ENCODE data around the gene ATP5PF.

The ATP5PF gene

DNA sequence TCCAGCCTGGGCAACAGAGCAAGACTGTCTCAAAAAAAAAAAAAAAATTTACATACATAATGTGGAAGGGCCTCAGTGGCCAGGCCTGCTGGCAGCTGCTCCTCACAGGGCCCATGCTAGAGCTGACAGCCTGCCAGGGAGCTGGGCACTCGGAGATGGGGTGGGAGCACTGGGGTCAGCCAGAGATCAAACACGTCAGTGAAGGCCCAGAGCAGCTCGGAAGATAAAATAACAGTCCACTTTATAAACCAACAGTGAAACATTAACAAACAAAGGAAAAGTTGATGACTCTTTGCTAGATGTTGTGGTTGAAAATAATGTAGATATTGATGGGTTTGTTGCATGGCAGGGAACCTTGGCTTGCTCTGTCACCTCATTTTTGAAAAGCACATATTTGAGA is 42.7 kb downstream of the ATP5PF start:
- no peaks in the 10 kb centered on the region for H3K27me3 ChIP-seq (ENCODE audit: control insufficient read depth, low read length)
- H3K4me3 ChIP-seq (ENCODE audit: low read length) = no peak overlapping the region
- H3F3A ChIP-seq (ENCODE audit: control insufficient read depth, insufficient read depth) = no peaks in the 10 kb centered on the region
- no peaks in the 10 kb centered on the region for H3K9me3 ChIP-seq (ENCODE audit: control insufficient read depth, insufficient read depth, low read length)
- no peaks in the 10 kb centered on the region for H3K9me2 ChIP-seq (replicated peaks; ENCODE audit: control insufficient read depth, low read length)
- H3K27ac ChIP-seq (ENCODE audit: low read depth, low read length) = no peak overlapping the region
- H4K20me1 ChIP-seq (ENCODE audit: control insufficient read depth, insufficient read depth, low read depth, low read length) = no peaks in the 10 kb centered on the region
- TF ChIP-seq EZH2phosphoT487 (IDR thresholded peaks at IDR 0.05; ENCODE audit: borderline replicate concordance, low read length) (no peak), CTCF (IDR thresholded peaks at IDR 0.05; ENCODE audit: low read depth, low read length, poor library complexity, severe bottlenecking) (no peak)
- no peaks in the 10 kb centered on the region for H3K36me3 ChIP-seq (ENCODE audit: control insufficient read depth, low read length)
- H3K79me2 ChIP-seq (ENCODE audit: control insufficient read depth, low read length) = no peaks in the 10 kb centered on the region
- no peak overlapping the region for H3K4me2 ChIP-seq (ENCODE audit: low read length)
- no peaks in the 10 kb centered on the region for H3K4me1 ChIP-seq (ENCODE audit: control insufficient read depth, low read length)

DNA sequence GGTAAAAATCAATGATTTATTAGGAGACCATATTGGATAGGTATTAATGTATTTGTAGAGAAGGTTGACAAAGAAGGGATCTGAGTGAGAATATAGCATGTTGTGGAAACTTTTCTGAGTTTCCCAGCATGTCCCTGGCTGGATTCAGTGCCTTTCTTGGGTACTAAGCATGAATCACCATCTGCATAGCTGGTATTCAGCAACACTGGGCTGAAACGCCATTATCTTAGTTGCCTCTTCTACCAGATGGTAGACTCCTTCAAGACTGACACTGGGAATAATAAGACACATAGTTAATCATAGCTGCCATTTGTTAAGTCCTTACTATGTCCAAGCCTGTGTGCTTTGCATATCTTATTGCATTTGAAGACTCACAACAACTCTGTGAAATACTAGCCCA is 45.5 kb downstream of the ATP5PF start:
- H3K27me3 ChIP-seq (ENCODE audit: control insufficient read depth, low read length) = no peaks in the 10 kb centered on the region
- no peaks in the 10 kb centered on the region for H3K36me3 ChIP-seq (ENCODE audit: control insufficient read depth, low read length)

GRCh38 chr21:25688275-25689155 is 46.2 kb downstream of the ATP5PF start:
- no peaks in the 10 kb centered on the region for H3K36me3 ChIP-seq (ENCODE audit: control insufficient read depth, low read length)
- H3K4me2 ChIP-seq (ENCODE audit: low read length) = no peak overlapping the region
- TF ChIP-seq EZH2phosphoT487 (IDR thresholded peaks at IDR 0.05; ENCODE audit: borderline replicate concordance, low read length) = no peak
- no peak for TF ChIP-seq CTCF (IDR thresholded peaks at IDR 0.05; ENCODE audit: low read depth, low read length, poor library complexity, severe bottlenecking)
- H4K20me1 ChIP-seq (ENCODE audit: control insufficient read depth, insufficient read depth, low read depth, low read length) = no peaks in the 10 kb centered on the region
- no peaks in the 10 kb centered on the region for H3K79me2 ChIP-seq (ENCODE audit: control insufficient read depth, low read length)
- H3K4me3 ChIP-seq (ENCODE audit: low read length) = no peak overlapping the region
- no peaks in the 10 kb centered on the region for H3K27me3 ChIP-seq (ENCODE audit: control insufficient read depth, low read length)
- no peaks in the 10 kb centered on the region for H3K9me2 ChIP-seq (replicated peaks; ENCODE audit: control insufficient read depth, low read length)
- H3K27ac ChIP-seq (ENCODE audit: low read depth, low read length) = no peak overlapping the region
- H3F3A ChIP-seq (ENCODE audit: control insufficient read depth, insufficient read depth) = no peaks in the 10 kb centered on the region
- H3K4me1 ChIP-seq (ENCODE audit: control insufficient read depth, low read length) = no peaks in the 10 kb centered on the region
- no peaks in the 10 kb centered on the region for H3K9me3 ChIP-seq (ENCODE audit: control insufficient read depth, insufficient read depth, low read length)

More for the DNA sequence above, 45.5 kb downstream of the ATP5PF start:
- Histone ChIP-seq H3K9me3 (ENCODE audit: control insufficient read depth, insufficient read depth, low read length) (no peaks in the 10 kb centered on the region), H3K4me3 (ENCODE audit: low read length) (no peak overlapping the region), H3F3A (ENCODE audit: control insufficient read depth, insufficient read depth) (no peaks in the 10 kb centered on the region), H3K4me2 (ENCODE audit: low read length) (no peak overlapping the region), H3K4me1 (ENCODE audit: control insufficient read depth, low read length) (no peaks in the 10 kb centered on the region), H3K79me2 (ENCODE audit: control insufficient read depth, low read length) (no peaks in the 10 kb centered on the region), H3K27ac (ENCODE audit: low read depth, low read length) (no peak overlapping the region), H3K9me2 (replicated peaks; ENCODE audit: control insufficient read depth, low read length) (no peaks in the 10 kb centered on the region), H4K20me1 (ENCODE audit: control insufficient read depth, insufficient read depth, low read depth, low read length) (no peaks in the 10 kb centered on the region)
- no peak for TF ChIP-seq EZH2phosphoT487 (IDR thresholded peaks at IDR 0.05; ENCODE audit: borderline replicate concordance, low read length)
- TF ChIP-seq CTCF (IDR thresholded peaks at IDR 0.05; ENCODE audit: low read depth, low read length, poor library complexity, severe bottlenecking) = no peak

Data from DOHH2 (cell line).